RKO (cell line): ENCODE measurements around the gene CNKSR3.

Experiments
- DNase-seq: peaks from one replicate; pipeline ENCODE4 v3.0.0-alpha.2; 2016; ENCODE audit warnings: low spot score

The CNKSR3 gene

DNA sequence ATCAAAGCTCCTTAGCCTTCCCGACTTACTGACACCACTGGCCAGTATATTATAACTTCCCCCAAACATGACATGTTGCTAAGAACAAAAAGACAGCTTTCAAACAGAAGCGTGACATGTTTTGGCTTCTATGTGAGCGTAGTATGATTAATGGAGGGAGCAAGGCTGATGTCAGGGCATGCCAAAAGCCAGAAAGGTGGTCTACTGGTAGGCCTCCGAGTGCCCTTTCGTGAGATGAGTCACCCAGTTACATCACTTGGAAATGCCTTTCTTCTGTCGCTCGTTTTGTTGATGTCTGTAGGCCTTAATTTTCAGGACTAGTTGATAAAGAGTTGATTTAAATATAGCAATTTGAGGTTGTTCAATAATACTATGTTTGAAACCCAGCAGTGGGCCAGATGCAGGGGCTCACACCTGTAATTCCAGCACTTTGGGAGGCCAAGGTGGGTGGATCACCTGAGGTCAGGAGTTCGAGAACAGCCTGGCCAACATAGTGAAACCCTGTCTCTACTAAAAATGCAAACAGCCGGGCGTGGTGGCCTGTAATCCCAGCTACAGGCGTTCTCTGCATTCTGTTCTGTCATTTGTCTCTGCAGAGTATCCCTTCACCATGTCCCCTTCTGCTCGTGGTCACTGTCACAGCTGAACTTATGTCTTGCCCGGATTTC is 53.3 kb downstream of the CNKSR3 start:
- DNase-seq: no peak

DNA sequence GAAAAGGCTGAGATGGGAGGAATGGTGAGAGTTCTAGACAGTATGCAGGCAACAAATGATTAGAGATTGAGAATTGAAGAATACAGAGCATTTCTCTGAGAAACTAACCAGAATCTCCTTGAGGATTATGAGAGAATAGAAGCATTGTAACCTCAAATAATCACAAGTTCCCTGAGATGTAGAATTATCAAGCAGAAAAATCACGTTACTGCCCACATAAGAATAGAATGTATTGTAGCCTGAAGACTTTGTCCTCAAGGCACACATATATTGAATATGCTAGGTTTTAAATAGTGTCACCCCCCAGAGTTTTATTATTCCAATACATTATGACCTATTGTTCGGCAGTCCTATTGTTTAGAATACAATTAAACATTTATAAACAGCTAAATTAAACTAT is 57.2 kb downstream of the CNKSR3 start:
- no peak for DNase-seq

DNA sequence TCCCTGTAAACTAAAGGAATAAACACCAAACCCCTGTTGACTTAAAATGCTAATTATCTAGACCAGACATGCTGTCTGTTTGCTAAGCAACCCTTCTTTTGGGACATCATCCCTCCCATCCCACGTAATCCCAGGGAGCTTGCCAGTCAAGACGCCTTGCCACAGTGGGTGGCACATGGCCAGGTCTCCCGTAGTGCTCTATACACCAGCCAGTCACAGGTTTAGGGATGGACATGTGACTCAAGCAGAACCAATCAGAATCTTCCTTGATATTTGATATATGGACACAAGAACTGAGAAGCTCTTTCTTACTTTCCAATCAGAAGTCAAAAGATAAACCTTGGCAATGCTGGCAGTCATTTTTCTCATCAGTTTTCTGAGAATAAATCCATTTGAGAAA is 60.0 kb downstream of the CNKSR3 start:
- DNase-seq: no peak

DNA sequence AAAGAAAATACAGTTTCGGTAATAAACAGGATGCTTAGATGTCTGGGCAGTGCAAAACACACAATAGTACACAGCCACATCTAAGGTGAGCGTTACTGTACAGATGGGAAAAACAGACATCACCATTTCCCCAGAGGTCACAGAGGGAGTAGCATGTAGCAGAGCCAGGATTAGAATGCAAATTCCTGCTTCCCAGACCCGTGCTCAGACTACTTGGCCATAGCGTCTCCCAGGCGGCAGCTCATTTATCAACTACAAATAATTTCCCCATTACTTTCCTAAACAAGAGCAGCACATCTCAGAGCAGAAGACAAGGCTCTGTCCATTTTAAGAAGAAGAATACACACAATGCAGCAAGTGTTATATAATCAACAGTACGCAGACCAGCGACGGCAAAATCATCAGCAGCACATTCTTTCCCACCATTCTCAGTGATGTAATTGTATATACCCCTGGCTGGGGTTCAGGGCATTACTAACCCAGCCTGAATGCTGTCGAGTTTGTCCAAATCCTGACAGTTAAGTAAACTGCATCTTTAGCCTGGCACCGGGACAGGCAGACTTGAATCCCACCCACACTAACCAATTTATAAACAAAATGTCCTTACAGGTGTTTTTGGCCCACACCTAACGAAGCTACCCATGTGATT is 61.9 kb downstream of the CNKSR3 start:
- no peak for DNase-seq

DNA sequence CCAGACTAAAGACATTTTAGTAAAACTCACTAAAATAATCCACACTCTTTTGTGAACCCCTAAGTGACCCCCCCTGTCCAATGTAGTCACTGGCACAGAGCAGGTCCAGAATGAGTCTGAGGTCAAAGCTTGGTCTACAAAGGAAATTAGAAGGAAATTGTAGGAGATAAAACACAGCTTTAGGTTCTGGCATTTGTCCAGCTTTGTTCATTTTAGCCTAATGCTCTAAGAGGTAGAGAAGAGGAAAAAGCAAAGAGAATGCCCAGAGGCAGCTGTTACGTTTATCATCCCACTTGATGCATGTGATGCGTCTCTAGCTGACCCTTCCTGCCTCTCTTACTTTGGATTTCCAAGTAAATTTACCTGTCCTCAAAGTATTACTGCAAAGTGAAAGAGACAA is 62.5 kb downstream of the CNKSR3 start:
- DNase-seq: no peak

DNA sequence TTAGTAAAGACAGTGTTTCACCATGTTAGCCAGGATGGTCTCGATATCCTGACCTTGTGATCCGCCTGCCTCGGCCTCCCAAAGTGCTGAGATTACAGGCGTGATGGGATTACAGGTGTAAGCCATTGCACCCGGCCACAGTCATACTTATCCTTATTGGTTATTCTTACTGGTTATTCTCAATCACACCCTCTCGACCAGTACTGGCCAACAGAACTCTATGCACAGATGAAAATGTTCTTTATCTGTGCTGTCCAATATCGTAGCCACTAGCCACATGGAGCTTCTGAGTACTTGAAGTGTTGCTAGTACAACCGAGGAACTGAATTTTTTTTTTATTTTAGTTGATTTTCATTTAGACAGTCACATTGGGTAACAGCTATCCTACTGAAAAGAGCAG is 63.5 kb downstream of the CNKSR3 start:
- no peak for DNase-seq

DNA sequence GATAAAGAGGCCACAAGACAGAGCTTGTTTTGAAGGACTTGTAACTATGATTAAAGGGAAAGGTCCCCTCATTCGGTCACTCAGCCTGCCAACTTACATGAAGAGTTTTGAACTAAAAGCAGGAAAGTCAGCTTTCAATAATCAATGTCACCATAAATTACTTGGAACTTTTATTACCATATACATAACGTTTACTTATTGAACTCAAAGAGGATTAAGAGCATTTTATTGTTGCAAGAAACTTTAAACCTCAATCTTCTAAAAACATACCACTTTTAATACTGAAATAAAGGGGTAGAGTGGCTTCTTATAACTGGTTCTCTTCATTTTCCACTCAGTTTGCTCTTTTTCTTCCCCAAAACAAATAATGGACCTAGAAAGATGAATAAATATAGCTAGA is 65.1 kb downstream of the CNKSR3 start:
- DNase-seq: no peak

DNA sequence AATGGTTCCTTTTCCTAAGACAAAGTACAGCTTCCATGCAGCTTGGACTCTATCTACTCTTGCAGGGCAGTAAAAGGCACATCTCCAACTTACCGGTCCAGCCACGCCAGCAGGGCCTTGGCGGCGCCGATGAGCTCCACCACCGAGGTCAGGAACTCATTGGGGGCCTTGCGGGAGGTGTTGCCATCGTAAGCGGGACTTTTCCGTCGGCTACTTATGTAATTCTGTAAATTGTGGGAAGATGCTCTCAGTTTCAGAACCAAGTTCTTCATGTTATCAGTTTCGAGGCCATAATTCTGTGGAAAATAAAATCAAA is 68.5 kb downstream of the CNKSR3 start:
- DNase-seq: no peak

DNA sequence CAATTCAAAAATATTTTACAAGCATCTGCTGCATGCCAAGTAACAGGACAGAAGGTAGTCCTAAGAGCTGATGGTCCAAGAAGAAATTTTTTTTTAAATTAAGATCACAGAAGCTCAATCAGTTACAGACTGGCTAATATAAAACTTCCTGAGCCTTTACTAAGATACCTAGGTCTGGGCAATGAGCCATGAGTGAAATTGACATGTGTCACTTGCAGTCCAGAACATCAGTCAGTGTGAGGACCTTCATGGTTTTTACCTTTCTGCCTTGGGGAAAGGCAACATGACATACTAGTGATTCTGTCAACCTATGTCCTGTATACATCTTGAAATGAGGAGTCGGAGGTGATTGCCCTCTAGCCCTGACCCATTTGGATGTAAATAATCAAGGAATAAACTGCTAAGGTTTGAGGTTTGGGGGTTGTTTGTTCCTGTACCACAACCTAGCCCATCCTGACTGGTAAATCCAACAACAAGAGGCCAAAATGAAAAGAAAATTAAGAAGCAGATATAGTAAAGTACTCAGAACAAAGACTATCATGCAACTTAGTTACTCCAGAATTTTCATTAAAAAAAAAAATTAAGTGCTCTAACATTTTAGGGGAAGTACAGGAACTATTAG is 70.0 kb downstream of the CNKSR3 start:
- DNase-seq: no peak

DNA sequence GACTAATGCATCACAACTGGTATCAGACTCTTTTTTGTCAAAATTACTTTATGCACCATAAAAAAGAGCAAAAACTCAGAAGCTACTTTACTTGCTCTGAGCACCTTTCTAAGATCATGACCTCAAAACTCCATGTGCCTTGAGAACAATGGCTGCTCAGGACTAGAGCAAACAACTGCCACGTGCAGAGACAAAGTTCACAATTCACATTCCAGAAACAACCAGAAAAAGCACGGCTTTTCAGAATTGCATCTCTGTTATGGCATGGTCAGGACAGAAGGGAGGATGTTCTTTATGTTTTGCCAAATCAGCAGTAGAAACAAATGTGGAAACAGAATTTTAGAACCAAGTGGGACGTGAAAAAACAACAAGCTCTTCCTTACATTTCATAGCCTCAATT is 70.5 kb downstream of the CNKSR3 start:
- no peak for DNase-seq

DNA sequence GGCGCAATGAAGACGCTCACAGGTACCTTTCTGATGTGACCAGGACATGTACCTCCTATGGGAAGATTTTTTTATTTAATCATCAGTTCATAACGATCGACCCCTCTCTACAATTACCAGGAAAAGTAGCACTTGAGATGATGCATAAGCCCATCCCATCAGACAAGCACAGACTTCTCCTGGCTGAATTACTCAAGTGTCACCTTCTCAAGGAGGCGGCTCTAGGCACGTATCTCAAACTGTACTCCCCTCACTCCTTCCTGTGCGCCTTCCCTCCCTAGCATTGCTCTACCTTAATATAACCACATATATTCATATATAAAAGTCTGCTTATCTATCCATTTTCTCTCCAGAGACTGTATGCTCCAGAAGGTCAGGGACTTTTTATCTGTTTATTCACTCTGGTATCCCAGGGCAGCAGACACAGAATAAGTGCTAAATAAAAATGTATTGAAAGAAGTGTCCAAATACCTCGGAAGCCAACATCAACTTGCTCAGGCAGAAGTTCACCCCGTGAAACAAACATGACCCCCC is 71.5 kb downstream of the CNKSR3 start:
- no peak for DNase-seq

DNA sequence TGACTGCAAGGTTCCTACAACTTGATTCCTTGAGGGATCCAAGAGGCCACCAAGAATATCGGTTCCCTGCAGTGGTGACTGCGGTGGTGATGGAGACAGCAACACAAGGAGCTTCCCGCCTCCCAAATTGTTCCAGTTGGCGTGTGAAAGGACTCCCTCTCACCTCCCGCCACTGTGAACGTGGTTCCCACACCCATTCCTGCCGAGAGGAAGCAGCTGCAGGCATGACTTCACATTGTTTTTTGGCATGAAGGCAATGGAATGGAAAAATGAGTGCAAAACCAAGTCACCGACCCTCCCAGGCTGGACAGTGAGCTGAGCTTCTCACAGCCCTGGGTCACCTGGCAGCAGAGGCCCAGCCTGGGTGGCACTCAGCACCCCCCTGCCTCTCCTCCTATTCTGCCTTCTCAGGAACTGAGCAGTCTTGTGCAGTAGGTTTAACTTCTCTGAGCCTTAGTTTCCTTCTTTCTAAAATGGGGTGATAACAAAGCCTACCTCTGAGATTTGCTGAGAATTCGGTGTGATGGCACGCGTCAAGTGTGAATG is 75.0 kb downstream of the CNKSR3 start:
- no peak for DNase-seq

DNA sequence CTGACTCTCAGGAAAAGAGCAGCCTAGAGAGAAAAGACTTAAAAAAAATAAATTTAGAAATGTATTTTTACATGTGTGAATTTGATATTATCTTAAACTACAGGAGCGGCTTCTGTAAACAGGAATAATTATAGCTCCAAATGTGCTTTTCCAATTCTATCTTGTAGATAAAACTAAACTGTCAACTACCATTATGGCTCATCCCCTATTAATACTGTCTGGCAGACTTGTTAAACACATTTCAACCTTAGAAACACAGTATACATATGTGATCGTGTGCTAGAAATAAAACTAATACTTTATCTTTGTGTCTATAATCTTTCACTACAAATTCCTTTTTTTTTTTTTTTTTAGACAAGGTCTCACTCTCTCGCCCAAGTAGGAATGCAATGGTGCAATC is 75.8 kb downstream of the CNKSR3 start:
- DNase-seq: no peak

DNA sequence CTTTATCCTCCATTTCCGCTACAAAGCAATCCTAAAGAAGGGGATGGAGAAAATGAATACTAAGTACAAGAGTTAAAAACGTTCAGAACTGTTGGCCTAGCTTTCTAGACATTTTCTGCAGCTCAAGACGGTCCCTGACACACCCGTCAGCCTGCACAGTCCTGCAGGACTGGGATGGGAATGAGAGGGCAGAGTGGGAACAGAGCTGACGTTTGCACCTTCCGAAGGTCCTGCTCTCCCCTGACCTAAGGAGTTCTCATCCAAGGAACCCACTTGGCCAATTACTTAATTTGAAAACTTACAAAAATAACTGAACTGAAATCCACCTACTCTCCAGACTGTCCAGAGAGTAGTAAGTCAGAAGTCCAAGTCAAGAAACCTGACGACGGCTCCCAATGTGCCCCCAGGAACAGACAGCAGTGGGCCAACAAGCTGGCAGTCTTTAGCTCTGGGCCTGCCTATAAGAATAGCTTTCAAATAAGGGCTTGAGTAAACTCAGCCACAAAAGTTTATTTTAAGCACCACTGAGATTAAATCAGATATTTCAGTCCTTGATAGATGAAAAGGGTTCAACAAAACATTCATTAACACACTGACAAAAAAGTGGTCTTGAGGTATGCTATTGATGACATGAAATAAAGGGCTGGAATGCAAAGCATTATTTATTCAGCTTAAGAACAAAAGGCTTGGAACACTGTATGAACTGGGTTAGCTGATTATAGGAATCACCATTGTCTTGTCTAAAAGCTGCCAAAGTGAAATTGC is 76.8 kb downstream of the CNKSR3 start:
- no peak for DNase-seq

DNA sequence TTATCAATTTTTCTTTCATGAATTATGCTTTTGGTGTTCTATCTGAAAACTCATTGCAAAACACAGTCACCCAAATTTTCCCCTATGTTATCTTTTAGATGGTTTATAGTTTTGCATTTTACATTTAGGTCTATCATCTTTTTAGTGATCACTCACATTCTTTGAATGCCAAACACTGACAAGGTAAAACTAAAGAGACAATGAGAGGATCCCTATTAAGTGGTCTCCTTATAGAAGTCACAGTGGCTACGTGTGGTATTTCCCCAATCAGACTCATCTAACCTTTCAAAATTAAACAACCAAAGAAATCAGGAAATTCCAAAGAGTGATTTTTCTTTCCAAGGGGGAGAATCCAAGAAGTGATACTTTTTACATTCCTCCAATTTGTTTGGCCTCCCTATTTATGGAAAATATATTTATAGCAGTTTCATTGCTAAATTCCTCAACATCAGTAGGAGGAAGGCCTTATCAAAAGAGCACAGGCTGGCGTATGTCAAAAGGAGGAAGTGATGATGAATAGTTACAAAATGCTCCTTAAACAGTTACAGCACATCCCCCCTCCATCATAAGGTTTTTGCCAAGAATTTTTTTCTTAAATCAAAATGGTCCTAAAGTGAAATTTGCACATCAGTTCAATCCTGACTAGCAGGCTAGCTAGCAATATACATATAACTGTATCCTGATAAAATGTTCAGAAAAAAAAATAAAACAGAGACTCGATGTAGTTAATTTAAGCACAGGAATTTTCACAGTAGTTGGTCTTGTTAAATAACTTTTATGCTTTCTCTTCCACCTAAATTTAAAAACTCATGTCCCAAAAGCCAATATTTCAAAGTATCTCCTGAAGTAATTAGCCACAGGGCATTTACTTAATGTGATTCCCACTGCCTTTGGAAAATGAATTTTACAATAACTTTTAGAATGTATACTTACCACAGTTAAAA is 77.7 kb downstream of the CNKSR3 start:
- DNase-seq: no peak

DNA sequence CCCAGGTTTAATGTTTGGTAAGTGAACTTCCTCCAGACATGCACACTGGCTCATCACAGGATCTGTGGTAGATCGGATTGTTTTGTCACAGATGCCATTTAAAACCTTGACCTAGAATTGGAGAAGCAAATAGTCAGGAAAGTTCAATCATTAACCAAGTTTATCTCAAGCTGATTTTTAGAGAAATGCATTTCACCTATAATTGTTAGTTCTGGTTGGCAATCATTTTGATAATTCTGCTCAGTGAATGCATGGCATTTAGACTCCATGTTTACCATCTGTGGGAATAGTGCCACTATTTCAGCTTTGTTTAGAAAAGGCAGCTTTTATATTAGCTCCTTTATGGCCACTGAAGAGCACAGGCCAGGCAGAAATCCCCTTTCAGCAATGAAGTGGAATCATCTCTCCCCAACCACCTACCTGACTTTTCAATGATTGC is 80.0 kb downstream of the CNKSR3 start:
- no peak for DNase-seq

DNA sequence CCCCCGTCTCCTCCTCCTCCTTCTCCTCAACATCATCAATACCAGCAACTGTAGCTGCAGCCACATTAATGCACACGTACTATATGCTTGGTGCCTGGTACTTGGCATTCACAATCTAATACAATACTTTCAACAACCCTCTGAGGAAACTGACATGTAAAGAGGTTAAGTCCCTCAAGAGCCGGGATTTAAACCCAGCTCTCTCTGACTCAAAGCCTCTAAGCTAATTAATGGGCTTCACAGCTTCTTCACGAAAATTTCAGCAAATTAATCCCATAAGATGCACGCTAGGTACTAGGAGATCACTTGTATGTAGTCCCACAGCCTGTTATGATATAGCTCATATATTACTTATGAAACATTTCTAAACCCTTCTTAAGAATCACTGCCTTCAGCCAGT is 80.8 kb downstream of the CNKSR3 start:
- no peak for DNase-seq

DNA sequence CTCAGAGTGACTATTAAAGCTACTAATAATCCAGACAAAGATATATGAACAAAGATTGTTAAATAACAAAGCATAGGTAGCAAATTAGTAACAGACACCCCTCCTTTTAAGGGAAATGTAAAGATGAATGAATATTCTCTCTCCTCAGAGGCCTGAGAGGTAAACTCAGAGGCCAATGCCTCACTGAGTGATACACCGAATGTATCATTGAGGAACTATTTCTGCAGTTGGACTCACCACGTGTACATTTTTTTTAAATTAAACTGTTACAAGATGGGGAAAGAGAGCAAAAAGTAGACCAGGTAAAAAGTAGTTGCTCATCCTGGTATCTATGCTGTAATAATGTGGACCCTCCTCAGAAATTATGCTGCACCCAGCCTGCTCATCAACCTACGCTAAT is 81.6 kb downstream of the CNKSR3 start:
- DNase-seq: peak; percentile 5

DNA sequence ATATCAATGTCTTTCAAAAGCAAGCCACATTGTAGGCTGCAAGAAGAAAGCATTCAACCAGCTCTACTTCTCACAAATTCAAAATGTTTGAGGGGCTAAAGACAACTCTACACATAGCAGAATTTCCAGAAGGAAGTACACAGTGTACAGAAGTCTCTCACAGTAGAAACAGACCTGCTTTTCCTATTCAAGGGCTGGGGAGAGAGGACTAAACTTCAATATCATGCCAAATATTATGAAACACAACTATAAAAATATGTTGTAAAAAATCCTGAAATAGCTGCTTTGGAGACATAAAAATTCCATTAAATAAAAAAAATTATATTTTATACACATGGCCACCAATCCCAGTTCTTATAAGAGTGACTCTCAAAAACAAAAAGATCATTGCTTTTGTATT is 83.0 kb downstream of the CNKSR3 start:
- no peak for DNase-seq

DNA sequence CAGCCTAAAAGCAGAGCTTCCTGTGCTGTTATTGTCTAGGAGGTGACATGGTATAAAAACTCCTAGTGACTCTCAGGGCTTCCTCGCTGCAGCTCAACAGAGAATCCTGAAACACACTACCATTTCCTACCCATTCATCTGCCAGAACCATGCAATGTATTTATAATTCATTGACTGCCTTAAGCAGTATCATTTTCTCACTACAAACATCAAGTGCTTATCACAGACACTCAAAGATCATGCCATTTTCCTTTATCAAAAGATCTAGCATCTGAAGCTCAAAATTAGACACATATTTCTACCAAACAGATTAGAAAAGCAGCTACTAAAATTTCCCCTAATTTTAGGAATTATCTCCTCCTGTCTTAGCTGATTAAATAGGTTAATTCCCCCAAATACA is 83.5 kb downstream of the CNKSR3 start:
- no peak for DNase-seq

DNA sequence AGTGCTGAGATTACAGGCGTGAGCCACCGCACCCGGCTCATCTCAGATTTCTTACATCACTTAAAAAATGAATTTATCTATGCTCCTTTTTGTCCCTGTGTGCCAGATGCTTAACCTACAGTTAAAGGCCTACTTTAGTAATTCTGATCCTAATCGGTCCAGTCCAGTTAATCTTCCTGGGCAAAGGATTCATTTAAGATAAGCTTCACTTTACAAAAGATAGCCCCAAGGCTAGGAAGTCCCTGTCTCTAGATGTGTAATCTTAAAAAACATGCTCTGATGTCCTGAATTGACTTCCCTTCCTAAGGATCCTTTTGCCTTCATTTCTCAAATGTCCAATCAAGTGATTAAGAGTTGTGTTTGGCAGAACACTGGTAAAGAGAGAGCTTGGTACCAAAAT is 85.5 kb downstream of the CNKSR3 start:
- DNase-seq: no peak
